GM10266 (cell line): ENCODE measurements around the gene CACNA1A.

Source experiments
- DNase-seq: peaks from one replicate; pipeline ENCODE4 v3.0.0; 2012; ENCODE audit errors: extremely low spot score
- CTCF ChIP-seq: IDR thresholded peaks from 2 replicates; pipeline ENCODE4 v1.5.1; 2012; ENCODE audit warnings: mild to moderate bottlenecking, low read depth; ENCODE audit not compliant: control insufficient read depth, insufficient read depth; ENCODE audit errors: missing control alignments

CACNA1A gene

GRCh38 chr19:13355356-13355755 lies 150.9 kb downstream of the CACNA1A start:
- TF ChIP-seq CTCF, result no peak
- no peak for DNase-seq

- no peak for DNase-seq
- TF ChIP-seq CTCF, result no peak
Observed at GRCh38 chr19:13353625-13354024, 152.7 kb downstream of the CACNA1A start.

GRCh38 chr19:13350759-13351158 lies 155.5 kb downstream of the CACNA1A start:
- no peak for TF ChIP-seq CTCF
- no peak for DNase-seq

GRCh38 chr19:13350072-13350471 lies 156.2 kb downstream of the CACNA1A start:
- no peak for TF ChIP-seq CTCF
- no peak for DNase-seq

- TF ChIP-seq CTCF, result no peak
- no peak for DNase-seq
Observed at GRCh38 chr19:13347367-13347766, 158.9 kb downstream of the CACNA1A start.

GRCh38 chr19:13343514-13343913 lies 162.8 kb downstream of the CACNA1A start:
- no peak for TF ChIP-seq CTCF
- no peak for DNase-seq

- TF ChIP-seq CTCF, result no peak
- DNase-seq, result no peak
Observed at GRCh38 chr19:13342672-13343071, 163.6 kb downstream of the CACNA1A start.
